NCI-H1694 (cell line): Measurements from ENCODE around the gene OR14I1.
"Not testable (repeated sequence)": the region's sequence is repeated elsewhere in the genome, so short reads cannot be mapped to it uniquely, and the experiment has no call there.

Experiments
- DNase-seq: peaks from one replicate; lab custom pipeline; 2025; lab: John Stamatoyannopoulos, UW

The OR14I1 gene

DNA sequence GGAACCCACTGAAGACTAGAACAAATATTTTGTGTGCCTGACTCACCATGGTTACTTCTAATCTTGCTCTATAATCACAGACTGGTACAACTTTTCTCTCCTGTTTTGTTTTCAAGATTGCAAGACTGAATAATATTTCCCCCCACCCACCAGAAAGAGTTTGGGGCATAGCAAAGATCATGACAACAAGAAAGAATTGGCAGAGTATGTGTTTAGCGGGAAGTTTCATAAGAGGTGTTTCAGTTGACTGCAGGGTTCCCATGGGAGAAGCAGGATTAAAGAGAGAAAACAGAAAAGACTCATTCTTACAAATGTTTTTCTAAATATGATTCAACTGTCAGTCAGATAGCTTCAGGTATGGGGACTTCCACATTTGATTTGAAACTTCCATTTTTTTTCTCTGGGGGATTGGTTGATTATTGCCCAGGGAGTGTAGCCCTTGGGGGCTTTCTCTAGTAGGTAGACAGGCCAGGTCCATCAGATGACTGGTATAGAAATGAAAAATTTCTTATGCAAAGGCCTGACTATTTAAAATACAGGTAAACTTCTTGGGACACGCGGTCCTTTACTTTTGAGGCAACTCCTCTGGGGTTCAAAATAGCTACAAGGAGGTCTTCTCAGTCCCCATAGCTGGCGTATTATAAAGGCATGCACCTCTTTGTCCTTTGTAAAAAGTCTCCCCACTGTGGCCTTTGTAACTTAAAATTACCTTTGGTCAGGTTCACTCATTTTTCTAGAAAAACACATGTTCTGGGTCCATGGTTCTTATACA, 13.9 kb downstream of the OR14I1 start:
- DNase-seq, result no peak

GRCh38 chr1:248686815-248687214, 15.8 kb downstream of the OR14I1 start:
- DNase-seq, result no peak

- DNase-seq, result no peak
These were observed 20.9 kb downstream of the OR14I1 start for GRCh38 chr1:248681651-248682050.

DNA sequence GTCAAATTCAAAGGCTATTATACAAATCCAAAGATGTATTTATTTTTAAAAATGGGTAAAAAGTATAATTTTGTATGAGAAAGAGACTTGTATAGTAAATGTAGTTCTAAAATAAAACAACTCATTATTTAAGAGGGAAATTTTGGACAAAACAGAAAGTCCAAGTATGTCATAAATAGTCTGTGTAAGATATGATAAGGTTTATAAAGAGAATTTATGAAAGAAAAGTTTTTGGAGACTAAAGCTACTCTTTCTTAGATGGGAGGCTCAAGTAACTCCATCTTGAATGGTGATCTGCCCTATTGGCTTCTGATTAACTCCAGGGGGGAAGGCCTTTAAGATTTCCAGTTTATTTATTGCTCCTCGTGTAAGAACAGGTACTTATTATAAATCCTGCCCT, 32.6 kb downstream of the OR14I1 start:
- no peak for DNase-seq

GRCh38 chr1:248663453-248664328, 38.9 kb downstream of the OR14I1 start:
- not testable (repeated sequence) for DNase-seq

GRCh38 chr1:248656797-248657196, 45.8 kb downstream of the OR14I1 start:
- not testable (repeated sequence) for DNase-seq

- not testable (repeated sequence) for DNase-seq
These were observed 47.2 kb downstream of the OR14I1 start, which contains the start of gene OR2T27 for GRCh38 chr1:248655354-248655753. OR2T27 (minus strand) TSS chr1:248655528; CDS start chr1:248650884, 4,644 bp downstream.
